Ishikawa (cell line): ENCODE measurements around the gene MPDZ.

Experiments
- CEBPB ChIP-seq: IDR thresholded peaks from 2 replicates; pipeline ENCODE4 v1.6.1; 2012
- CREB1 ChIP-seq: IDR thresholded peaks from 2 replicates; pipeline ENCODE4 v1.6.1; 2012; ENCODE audit warnings: low read depth
- EGR1 ChIP-seq: IDR thresholded peaks from 2 replicates; pipeline ENCODE4 v1.6.1; 2012
- EP300 ChIP-seq: IDR thresholded peaks from 2 replicates; pipeline ENCODE4 v1.6.1; 2012; ENCODE audit warnings: borderline replicate concordance
- FOXM1 ChIP-seq: IDR thresholded peaks from 2 replicates; pipeline ENCODE4 v1.6.1; 2012; ENCODE audit warnings: low read depth, borderline replicate concordance
- NFIC ChIP-seq: IDR thresholded peaks from 2 replicates; pipeline ENCODE4 v1.6.1; 2012
- RAD21 ChIP-seq: IDR thresholded peaks from 2 replicates; pipeline ENCODE4 v1.6.1; 2012; ENCODE audit warnings: low read depth
- TAF1 ChIP-seq: IDR thresholded peaks from 2 replicates; pipeline ENCODE4 v1.6.1; 2012; ENCODE audit warnings: low read depth, mild to moderate bottlenecking
- TCF12 ChIP-seq: IDR thresholded peaks from 2 replicates; pipeline ENCODE4 v1.6.1; 2012; ENCODE audit warnings: low read depth
- TEAD4 ChIP-seq: IDR thresholded peaks from 2 replicates; pipeline ENCODE4 v1.6.1; 2012
- YY1 ChIP-seq: IDR thresholded peaks from 2 replicates; pipeline ENCODE4 v1.6.1; 2012; ENCODE audit warnings: low read depth
- ZBTB7A ChIP-seq: IDR thresholded peaks from 2 replicates; pipeline ENCODE4 v1.6.1; 2012; ENCODE audit warnings: low read depth
- TF ChIP-seq, protein P1 (sequence below): IDR thresholded peaks from 2 replicates; pipeline ENCODE4 v1.6.1; 2012; ENCODE audit warnings: low read depth, mild to moderate bottlenecking
- TF ChIP-seq, protein P2 (sequence below): IDR thresholded peaks from 2 replicates; pipeline ENCODE4 v1.6.1; 2012
- TF ChIP-seq, protein P3 (sequence below): IDR thresholded peaks from 2 replicates; pipeline ENCODE4 v1.6.1; 2012

MPDZ gene

DNA sequence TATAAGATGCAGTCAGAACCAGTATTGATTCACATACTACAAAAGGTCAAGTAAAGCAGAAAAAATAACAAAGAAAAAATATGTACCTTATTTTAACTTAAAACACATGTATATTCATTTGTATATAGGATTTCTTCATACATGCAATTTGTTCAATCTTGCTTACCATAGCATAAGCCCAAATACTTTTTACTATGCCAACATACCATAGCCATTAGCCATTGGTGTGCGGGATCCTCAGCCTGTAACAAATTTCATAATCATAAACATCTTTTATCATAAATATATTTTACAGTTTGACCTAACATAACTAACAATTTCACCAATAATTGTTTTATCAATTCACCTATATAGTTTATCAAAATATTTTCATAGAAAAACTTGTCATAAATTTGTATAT lies 51.1 kb downstream of the MPDZ start:
- TF ChIP-seq, protein P1, sequence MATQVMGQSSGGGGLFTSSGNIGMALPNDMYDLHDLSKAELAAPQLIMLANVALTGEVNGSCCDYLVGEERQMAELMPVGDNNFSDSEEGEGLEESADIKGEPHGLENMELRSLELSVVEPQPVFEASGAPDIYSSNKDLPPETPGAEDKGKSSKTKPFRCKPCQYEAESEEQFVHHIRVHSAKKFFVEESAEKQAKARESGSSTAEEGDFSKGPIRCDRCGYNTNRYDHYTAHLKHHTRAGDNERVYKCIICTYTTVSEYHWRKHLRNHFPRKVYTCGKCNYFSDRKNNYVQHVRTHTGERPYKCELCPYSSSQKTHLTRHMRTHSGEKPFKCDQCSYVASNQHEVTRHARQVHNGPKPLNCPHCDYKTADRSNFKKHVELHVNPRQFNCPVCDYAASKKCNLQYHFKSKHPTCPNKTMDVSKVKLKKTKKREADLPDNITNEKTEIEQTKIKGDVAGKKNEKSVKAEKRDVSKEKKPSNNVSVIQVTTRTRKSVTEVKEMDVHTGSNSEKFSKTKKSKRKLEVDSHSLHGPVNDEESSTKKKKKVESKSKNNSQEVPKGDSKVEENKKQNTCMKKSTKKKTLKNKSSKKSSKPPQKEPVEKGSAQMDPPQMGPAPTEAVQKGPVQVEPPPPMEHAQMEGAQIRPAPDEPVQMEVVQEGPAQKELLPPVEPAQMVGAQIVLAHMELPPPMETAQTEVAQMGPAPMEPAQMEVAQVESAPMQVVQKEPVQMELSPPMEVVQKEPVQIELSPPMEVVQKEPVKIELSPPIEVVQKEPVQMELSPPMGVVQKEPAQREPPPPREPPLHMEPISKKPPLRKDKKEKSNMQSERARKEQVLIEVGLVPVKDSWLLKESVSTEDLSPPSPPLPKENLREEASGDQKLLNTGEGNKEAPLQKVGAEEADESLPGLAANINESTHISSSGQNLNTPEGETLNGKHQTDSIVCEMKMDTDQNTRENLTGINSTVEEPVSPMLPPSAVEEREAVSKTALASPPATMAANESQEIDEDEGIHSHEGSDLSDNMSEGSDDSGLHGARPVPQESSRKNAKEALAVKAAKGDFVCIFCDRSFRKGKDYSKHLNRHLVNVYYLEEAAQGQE = no peak
- TF ChIP-seq, protein P2, sequence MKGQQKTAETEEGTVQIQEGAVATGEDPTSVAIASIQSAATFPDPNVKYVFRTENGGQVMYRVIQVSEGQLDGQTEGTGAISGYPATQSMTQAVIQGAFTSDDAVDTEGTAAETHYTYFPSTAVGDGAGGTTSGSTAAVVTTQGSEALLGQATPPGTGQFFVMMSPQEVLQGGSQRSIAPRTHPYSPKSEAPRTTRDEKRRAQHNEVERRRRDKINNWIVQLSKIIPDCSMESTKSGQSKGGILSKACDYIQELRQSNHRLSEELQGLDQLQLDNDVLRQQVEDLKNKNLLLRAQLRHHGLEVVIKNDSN = no peak
- no peak for TF ChIP-seq RAD21

DNA sequence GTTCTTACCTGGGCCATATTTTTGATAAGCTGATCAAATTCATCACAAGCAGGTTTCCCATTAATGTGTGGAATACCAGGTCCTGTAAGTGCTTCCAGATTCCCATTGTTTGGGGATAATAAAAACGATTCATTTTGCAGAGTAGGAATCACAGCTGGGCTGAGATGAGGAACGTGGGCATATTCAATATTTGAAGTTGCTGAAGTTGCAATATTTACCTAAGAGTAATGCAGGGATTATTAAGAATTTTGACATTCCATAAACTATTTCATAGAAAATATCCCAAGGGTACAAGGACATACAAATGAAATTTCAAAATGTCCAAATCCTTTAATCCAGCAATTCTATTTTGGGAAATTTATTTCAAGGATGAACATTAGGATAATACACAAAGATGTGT lies 55.1 kb downstream of the MPDZ start:
- TF ChIP-seq TAF1 (no peak), NFIC (no peak), EP300 (no peak), CEBPB (no peak), RAD21 (no peak), TCF12 (no peak), YY1 (no peak), ZBTB7A (no peak), CREB1 (no peak), FOXM1 (no peak), EGR1 (no peak)
- TF ChIP-seq, protein P1 = no peak
- TF ChIP-seq, protein P3, sequence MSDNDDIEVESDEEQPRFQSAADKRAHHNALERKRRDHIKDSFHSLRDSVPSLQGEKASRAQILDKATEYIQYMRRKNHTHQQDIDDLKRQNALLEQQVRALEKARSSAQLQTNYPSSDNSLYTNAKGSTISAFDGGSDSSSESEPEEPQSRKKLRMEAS = no peak
- TF ChIP-seq, protein P2 = no peak

DNA sequence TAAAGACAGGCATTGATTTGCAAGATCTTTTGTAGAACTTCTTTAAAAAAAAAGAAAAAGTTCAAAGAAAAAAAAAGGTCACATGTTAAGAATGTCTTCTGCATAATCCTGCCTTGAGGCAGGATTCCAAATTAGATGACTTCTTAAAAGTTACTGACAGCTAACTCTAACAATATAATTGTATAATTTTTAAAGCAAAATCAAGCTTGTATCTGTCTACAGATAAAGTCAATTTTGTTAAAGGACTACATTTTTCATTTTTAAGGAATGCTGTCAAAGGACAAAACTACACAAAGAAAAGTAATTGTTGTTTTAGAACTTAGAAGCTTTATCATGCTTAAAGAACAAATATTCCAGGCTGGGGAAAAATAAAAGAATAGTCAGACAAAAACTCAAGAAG lies 57.8 kb downstream of the MPDZ start:
- TF ChIP-seq TAF1 (no peak), RAD21 (no peak)
- TF ChIP-seq, protein P3 = no peak

DNA sequence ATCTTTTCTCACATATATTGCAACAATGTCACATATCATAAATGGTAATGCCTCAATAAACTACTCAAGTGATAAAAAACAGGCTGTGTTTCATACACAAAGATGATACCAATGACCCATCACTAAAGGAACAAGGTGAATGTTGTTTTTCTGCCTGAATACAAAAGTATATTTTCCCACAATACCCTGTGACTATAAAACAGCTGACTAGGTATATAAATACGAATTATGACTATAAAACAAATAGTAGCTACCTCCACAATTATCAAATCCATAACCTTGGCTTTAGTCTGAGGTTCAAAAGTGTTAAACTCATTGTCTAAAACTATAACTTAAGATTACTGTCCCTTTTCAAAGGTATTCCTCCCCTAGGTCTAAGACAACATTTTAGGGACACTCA lies 58.7 kb downstream of the MPDZ start:
- TF ChIP-seq CREB1 = no peak
- TF ChIP-seq, protein P1 = no peak
- TF ChIP-seq, protein P3 = no peak
- no peak for TF ChIP-seq TAF1
- TF ChIP-seq CEBPB = no peak
- no peak for TF ChIP-seq ZBTB7A
- TF ChIP-seq EGR1 = no peak
- TF ChIP-seq, protein P2 = no peak
- TF ChIP-seq EP300 = no peak
- TF ChIP-seq RAD21 = no peak
- TF ChIP-seq TEAD4 = no peak
- TF ChIP-seq FOXM1 = no peak
- TF ChIP-seq TCF12 = no peak
- TF ChIP-seq YY1 = no peak
- no peak for TF ChIP-seq NFIC
